GM23248 (cell line): Measurements from ENCODE around the gene RSBN1L. TPM values are rescaled to one million over a fixed set of nuclear protein-coding genes. Genes with fewer than 3 reads are reported as not detected.
"Not testable (repeated sequence)": the region's sequence is repeated elsewhere in the genome, so short reads cannot be mapped to it uniquely, and the experiment has no call there.

Experiments used
- DNase-seq: peaks from one replicate; pipeline ENCODE4 v3.0.0-alpha.2; 2015
- H2AFZ ChIP-seq: fragments of 200-600 bp; sonication (generic); 2 replicates; pipeline ENCODE4 v1.6.1; 2016; ENCODE audit warnings: antibody characterized with exemption
- H3F3A ChIP-seq: fragments of 200-600 bp; sonication (generic); 2 replicates; pipeline ENCODE4 v1.6.1; 2016; ENCODE audit warnings: mild to moderate bottlenecking, antibody characterized with exemption, mixed run types; ENCODE audit not compliant: insufficient read depth
- H3K27ac ChIP-seq: fragments of 200-600 bp; sonication (generic); 2 replicates; pipeline ENCODE4 v1.5.1; 2016; ENCODE audit warnings: mild to moderate bottlenecking
- H3K27me3 ChIP-seq: fragments of 200-600 bp; sonication (generic); replicated peaks from 2 replicates; pipeline ENCODE4 v1.6.1; 2016; ENCODE audit warnings: mild to moderate bottlenecking; ENCODE audit not compliant: insufficient read depth
- H3K36me3 ChIP-seq: fragments of 200-600 bp; sonication (generic); 2 replicates; pipeline ENCODE4 v1.6.1; 2016; ENCODE audit warnings: low read depth, mild to moderate bottlenecking
- H3K4me1 ChIP-seq: fragments of 200-600 bp; sonication (generic); 2 replicates; pipeline ENCODE4 v1.6.1; 2016; ENCODE audit warnings: mild to moderate bottlenecking; ENCODE audit not compliant: insufficient read depth
- H3K4me2 ChIP-seq: fragments of 200-600 bp; sonication (generic); one replicate; pipeline ENCODE4 v1.6.1; 2016; ENCODE audit warnings: mild to moderate bottlenecking; ENCODE audit not compliant: unreplicated experiment
- H3K4me3 ChIP-seq: fragments of 200-600 bp; sonication (generic); 2 replicates; pipeline ENCODE4 v1.5.1; 2016; ENCODE audit warnings: mild to moderate bottlenecking
- H3K79me2 ChIP-seq: fragments of 200-600 bp; sonication (generic); 2 replicates; pipeline ENCODE4 v1.6.1; 2016; ENCODE audit warnings: mild to moderate bottlenecking; ENCODE audit not compliant: insufficient read depth
- H3K9ac ChIP-seq: fragments of 200-600 bp; sonication (generic); 2 replicates; pipeline ENCODE4 v1.6.1; 2016; ENCODE audit warnings: mild to moderate bottlenecking
- H3K9me2 ChIP-seq: fragments of 200-600 bp; sonication (generic); 2 replicates; pipeline ENCODE4 v1.6.1; 2016; ENCODE audit warnings: mixed run types, mild to moderate bottlenecking, moderate library complexity; ENCODE audit not compliant: insufficient read depth
- H3K9me3 ChIP-seq: fragments of 200-600 bp; sonication (generic); one replicate; pipeline ENCODE4 v1.6.1; 2017; ENCODE audit warnings: low read depth
- H4K20me1 ChIP-seq: fragments of 200-600 bp; sonication (generic); 2 replicates; pipeline ENCODE4 v1.6.0; 2016; ENCODE audit not compliant: insufficient read depth
- EZH2 ChIP-seq: fragments of 200-600 bp; sonication (generic); IDR thresholded peaks from 2 replicates; pipeline ENCODE4 v1.6.1; 2018; ENCODE audit warnings: antibody characterized with exemption, mild to moderate bottlenecking; ENCODE audit not compliant: insufficient read depth, poor library complexity, severe bottlenecking
- EZH2phosphoT487 ChIP-seq: fragments of 200-600 bp; sonication (generic); IDR thresholded peaks from 2 replicates; pipeline ENCODE4 v1.6.1; 2018; ENCODE audit warnings: antibody characterized with exemption, moderate library complexity, mild to moderate bottlenecking, low read depth; ENCODE audit not compliant: insufficient read depth
- WGBS, 2 experiments: methylation state at CpG; one replicate each; pipeline ENCODE4 v1.1.6; 2015 to 2017; ENCODE audit warnings: low lambda C conversion rate in 2 of 2, low coverage in 1 of 2; ENCODE audit errors: missing lambda C conversion rate in 2 of 2; 5-methylcytosine and 5-hydroxymethylcytosine counted together
- in situ Hi-C: fragments of 300-500 bp; cut with MboI; formaldehyde crosslinking; loops from 2 replicates; pipeline ENCODE4 v1.15.0; 2020
- polyA plus RNA-seq: library from polyadenylated mRNA; unstranded; fragments of >200 nt; fragmentation: Nextera tagmentation; extraction: Ambion mirVana; gene quantifications from 2 replicates; pipeline ENCODE4 v1.2.1, GENCODE V29; 2016
- total RNA-seq: library from RNA; depleted of rRNA; stranded (reverse); fragments of >200 nt; shearing (Covaris generic); gene quantifications from 2 replicates; pipeline ENCODE4 v1.2.3, GENCODE V29; 2014

The RSBN1L gene
- total and polyA plus RNA-seq, 2 experiments from 2014 or later = 2.5 to 13.3 TPM

DNA sequence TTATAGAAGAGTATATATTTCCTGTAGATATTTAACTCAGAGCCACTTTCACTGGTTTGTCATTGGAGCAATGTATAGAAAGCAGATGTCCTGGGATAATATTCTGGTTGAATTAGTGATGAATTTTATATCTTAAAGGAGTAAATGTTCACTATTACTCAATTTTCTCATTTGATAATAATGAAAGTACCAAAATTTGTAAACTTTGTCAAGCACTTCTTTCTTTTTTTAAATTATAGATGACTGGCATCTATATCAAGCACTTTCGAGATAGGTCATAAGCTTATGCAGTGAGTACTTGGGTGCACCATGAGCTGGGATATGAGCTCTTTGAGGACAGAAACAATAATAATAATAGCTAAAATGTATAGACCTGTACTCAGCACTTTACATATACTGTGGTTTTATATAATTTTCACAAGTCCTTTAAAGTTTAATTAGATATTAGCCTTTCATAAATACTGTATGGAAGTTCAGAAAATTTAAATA lies 11.3 kb downstream of the RSBN1L start:
- no peak overlapping the region for H3K4me2 ChIP-seq
- in situ Hi-C loops = no loop called here
- no peak overlapping the region for H3K4me3 ChIP-seq
- H3K79me2 ChIP-seq = peaks cover 100% of the 10 kb centered on the region
- 0 out of 2 replicates have a peak, but pooled peaks cover 3% of the 10 kb centered on the region for H4K20me1 ChIP-seq
- WGBS, 2 experiments = 95 to 97% methylated on average over 1 of the region's 1 CpG
- no peak overlapping the region for H2AFZ ChIP-seq
- no peak overlapping the region for H3K27ac ChIP-seq
- no peak for DNase-seq
- no peaks in the 10 kb centered on the region for H3K9me3 ChIP-seq
- H3K9me2 ChIP-seq = no peaks in the 10 kb centered on the region
- no peak overlapping the region for H3K9ac ChIP-seq
- no peaks in the 10 kb centered on the region for H3K27me3 ChIP-seq
- peaks cover 5% of the 10 kb centered on the region for H3K4me1 ChIP-seq
- no peaks in the 10 kb centered on the region for H3K36me3 ChIP-seq
- 0 out of 2 replicates have a peak, but pooled peaks cover 7% of the 10 kb centered on the region for H3F3A ChIP-seq
- TF ChIP-seq EZH2phosphoT487 (no peak), EZH2 (no peak)

DNA sequence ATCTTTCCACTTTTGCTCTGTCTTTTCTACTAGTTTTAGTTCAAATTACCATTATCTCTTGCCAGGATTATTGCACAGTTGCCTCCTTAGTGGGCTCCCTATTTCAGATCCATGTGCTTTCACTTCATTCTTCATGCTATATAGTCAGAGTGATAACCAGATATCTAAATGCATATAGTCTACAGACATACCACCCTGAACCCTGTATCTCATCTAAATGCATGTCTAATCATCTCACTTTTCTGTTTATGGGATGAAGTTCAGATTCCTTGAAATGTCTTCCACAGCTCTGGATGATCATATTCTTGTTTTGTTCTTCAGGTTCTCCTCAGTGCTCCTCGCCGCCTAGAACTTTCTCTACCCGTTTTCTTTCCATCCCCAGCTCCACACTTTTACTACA lies 13.8 kb downstream of the RSBN1L start:
- Histone ChIP-seq H3K9ac (no peak overlapping the region), H3K9me3 (no peaks in the 10 kb centered on the region), H4K20me1 (0 out of 2 replicates have a peak, but pooled peaks cover 4% of the 10 kb centered on the region), H3K4me1 (no peaks in the 10 kb centered on the region), H3K9me2 (no peaks in the 10 kb centered on the region), H3K4me3 (no peak overlapping the region), H3K27me3 (no peaks in the 10 kb centered on the region), H3K36me3 (no peaks in the 10 kb centered on the region), H3F3A (no peaks in the 10 kb centered on the region), H2AFZ (no peak overlapping the region), H3K4me2 (no peak overlapping the region), H3K79me2 (peaks cover 100% of the 10 kb centered on the region), H3K27ac (no peak overlapping the region)
- TF ChIP-seq EZH2 = no peak
- TF ChIP-seq EZH2phosphoT487 = no peak
- WGBS, 2 experiments = 96 to 98% methylated on average over 3 of the region's 3 CpGs
- DNase-seq = no peak
- in situ Hi-C loops = no loop called here

DNA sequence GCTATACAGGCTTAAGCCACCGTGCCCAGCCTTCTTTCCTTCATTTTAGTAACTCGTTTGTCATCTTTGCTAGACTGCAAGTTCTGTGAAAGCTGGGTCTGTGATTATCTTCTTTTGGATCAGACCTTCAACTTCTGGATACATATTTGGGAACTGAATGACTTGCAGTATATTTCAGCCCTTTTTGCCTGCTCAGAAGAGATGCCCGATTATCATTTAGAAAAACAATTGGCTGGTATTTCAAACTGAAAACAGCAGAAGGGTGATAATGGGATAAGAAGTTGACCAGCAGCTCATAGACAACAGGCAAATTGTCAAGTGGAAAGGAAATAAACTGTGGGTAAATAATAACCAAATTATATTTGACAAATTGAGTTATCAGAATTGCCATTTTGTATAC lies 14.6 kb downstream of the RSBN1L start:
- in situ Hi-C loops = no loop called here
- DNase-seq = no peak
- no peak overlapping the region for H3K4me2 ChIP-seq
- no peaks in the 10 kb centered on the region for H3K9me2 ChIP-seq
- no peak overlapping the region for H3K9ac ChIP-seq
- H3K79me2 ChIP-seq = peaks cover 100% of the 10 kb centered on the region
- no peaks in the 10 kb centered on the region for H3K9me3 ChIP-seq
- TF ChIP-seq EZH2phosphoT487 = no peak
- TF ChIP-seq EZH2 = no peak
- H3K27ac ChIP-seq = no peak overlapping the region
- no peak overlapping the region for H2AFZ ChIP-seq
- H3K36me3 ChIP-seq = no peaks in the 10 kb centered on the region
- H3K4me3 ChIP-seq = no peak overlapping the region
- 83 to 84% methylated on average over 3 of the region's 3 CpGs for WGBS, 2 experiments
- no peaks in the 10 kb centered on the region for H3K4me1 ChIP-seq
- 0 out of 2 replicates have a peak, but pooled peaks cover 4% of the 10 kb centered on the region for H4K20me1 ChIP-seq
- H3K27me3 ChIP-seq = no peaks in the 10 kb centered on the region
- H3F3A ChIP-seq = no peaks in the 10 kb centered on the region

DNA sequence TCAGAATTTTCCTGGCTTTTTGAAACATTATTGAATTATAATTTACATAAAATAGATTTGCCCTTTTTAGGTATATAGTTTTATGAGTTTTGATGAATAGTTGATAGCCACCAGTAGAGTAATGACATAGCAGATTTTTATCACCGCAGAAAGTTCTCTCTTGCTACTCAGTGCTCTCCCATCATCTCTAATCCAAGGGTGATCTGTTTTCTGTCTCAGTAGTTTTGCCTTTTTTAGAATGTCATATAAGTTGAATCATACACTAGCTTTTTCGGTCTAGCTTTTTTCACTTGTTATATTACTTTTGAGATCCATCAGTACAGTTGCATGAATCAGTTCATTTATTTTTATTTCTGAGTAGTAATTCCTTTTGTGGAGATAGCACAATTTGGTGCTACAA lies 17.9 kb downstream of the RSBN1L start:
- H3K9ac ChIP-seq = no peak overlapping the region
- H3K36me3 ChIP-seq = no peaks in the 10 kb centered on the region
- TF ChIP-seq EZH2phosphoT487 (no peak), EZH2 (no peak)
- DNase-seq = no peak
- no peaks in the 10 kb centered on the region for H3K9me2 ChIP-seq
- no peaks in the 10 kb centered on the region for H3F3A ChIP-seq
- no peak overlapping the region for H3K4me3 ChIP-seq
- no peak overlapping the region for H2AFZ ChIP-seq
- H3K27ac ChIP-seq = no peak overlapping the region
- 0 out of 2 replicates have a peak, but pooled peaks cover 4% of the 10 kb centered on the region for H4K20me1 ChIP-seq
- H3K9me3 ChIP-seq = no peaks in the 10 kb centered on the region
- H3K4me1 ChIP-seq = no peaks in the 10 kb centered on the region
- WGBS, 2 experiments = 94 to 95% methylated on average over 2 of the region's 2 CpGs
- H3K79me2 ChIP-seq = peaks cover 100% of the 10 kb centered on the region
- no peaks in the 10 kb centered on the region for H3K27me3 ChIP-seq
- H3K4me2 ChIP-seq = no peak overlapping the region
- in situ Hi-C loops = no loop called here

DNA sequence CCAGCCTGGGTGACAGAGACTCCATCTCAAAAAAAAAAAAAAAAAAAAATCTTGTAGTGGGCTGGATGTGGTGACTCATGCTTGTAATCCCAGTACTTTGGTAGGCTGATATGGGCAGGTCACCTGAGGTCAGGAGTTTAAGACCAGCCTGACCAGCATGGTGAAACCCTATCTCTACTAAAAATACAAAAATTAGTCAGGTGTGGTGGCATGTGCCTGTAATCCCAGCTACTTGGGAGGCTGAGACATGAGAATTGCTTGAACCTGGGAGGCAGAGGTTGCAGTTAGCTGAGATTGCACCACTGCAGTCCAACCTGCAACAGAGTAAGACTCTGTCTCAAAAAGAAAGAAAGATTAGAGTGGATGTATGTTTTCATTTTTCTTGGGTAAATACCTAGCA lies 18.7 kb downstream of the RSBN1L start:
- H2AFZ ChIP-seq, H3K9me3 ChIP-seq, H3K9me2 ChIP-seq, H3F3A ChIP-seq, H3K4me2 ChIP-seq, H4K20me1 ChIP-seq, H3K4me1 ChIP-seq, H3K27ac ChIP-seq, H3K36me3 ChIP-seq, DNase-seq, H3K9ac ChIP-seq, H3K27me3 ChIP-seq, in situ Hi-C loops, H3K4me3 ChIP-seq: not testable (repeated sequence)
- peaks cover 100% of the 10 kb centered on the region for H3K79me2 ChIP-seq
